A673 (cell line): ENCODE results near the gene TNPO2. TPM values are rescaled to one million over a fixed set of nuclear protein-coding genes. Genes with fewer than 3 reads are reported as not detected.

Experiments
- BruUV-seq: library from RNA; stranded (reverse); fragments of 400-500 nt; replicated peaks from 2 replicates; lab custom pipeline; 2021; lab: Mats Ljungman, UMichigan
- CTCF ChIA-PET: fragments of 300-600 bp; sonication (Branson Sonifier 250); formaldehyde crosslinking; loops from one replicate; lab custom pipeline; 2022; ENCODE audit warnings: antibody characterized with exemption; lab: Charles Lee
- POLR2A ChIA-PET: fragments of 300-600 bp; sonication (Branson Sonifier 250); formaldehyde crosslinking; loops from one replicate; lab custom pipeline; 2022; ENCODE audit warnings: antibody characterized with exemption; ENCODE audit not compliant: low non-redundant PET; lab: Charles Lee
- DNase-seq: peaks from one replicate; pipeline ENCODE4 v3.0.0-alpha.2; 2015; ENCODE audit warnings: low spot score
- H3K27ac ChIP-seq: fragments of 200-600 bp; sonication (generic); 2 replicates; pipeline ENCODE4 v1.5.1; 2016; ENCODE audit warnings: mixed run types, low read depth, mild to moderate bottlenecking, mixed read lengths, antibody characterized with exemption, low read length; ENCODE audit not compliant: poor library complexity, severe bottlenecking
- H3K27me3 ChIP-seq: fragments of 200-600 bp; sonication (generic); replicated peaks from 2 replicates; pipeline ENCODE4 v1.6.1; 2017; ENCODE audit warnings: mixed run types, low read depth, mild to moderate bottlenecking, mixed read lengths, antibody characterized with exemption, low read length; ENCODE audit not compliant: insufficient read depth, poor library complexity
- H3K36me3 ChIP-seq: fragments of 200-600 bp; sonication (generic); 2 replicates; pipeline ENCODE4 v1.6.1; 2016; ENCODE audit warnings: mixed run types, mild to moderate bottlenecking, mixed read lengths, antibody characterized with exemption, low read length; ENCODE audit not compliant: insufficient read depth, poor library complexity, severe bottlenecking
- H3K4me1 ChIP-seq: fragments of 200-600 bp; sonication (generic); 2 replicates; pipeline ENCODE4 v1.6.1; 2017; ENCODE audit warnings: mixed run types, mild to moderate bottlenecking, mixed read lengths, antibody characterized with exemption, low read length; ENCODE audit not compliant: insufficient read depth, poor library complexity, severe bottlenecking
- H3K4me3 ChIP-seq: fragments of 200-600 bp; sonication (generic); 2 replicates; pipeline ENCODE4 v1.5.1; 2016; ENCODE audit warnings: low read depth, mixed run types, mild to moderate bottlenecking, mixed read lengths, low read length; ENCODE audit not compliant: poor library complexity, severe bottlenecking
- H3K9me3 ChIP-seq: fragments of 200-600 bp; sonication (generic); 2 replicates; pipeline ENCODE4 v1.6.1; 2016; ENCODE audit warnings: mixed run types, low read depth, mild to moderate bottlenecking, mixed read lengths, antibody characterized with exemption, low read length; ENCODE audit not compliant: poor library complexity, severe bottlenecking
- CTCF ChIP-seq: fragments of 300-800, 200-600 bp; sonication (generic); conservative IDR thresholded peaks from 2 replicates; pipeline ENCODE4 v1.5.1; 2017; ENCODE audit warnings: low read depth, mild to moderate bottlenecking, antibody characterized with exemption, low read length, moderate library complexity, mixed read lengths
- EZH2 ChIP-seq: fragments of 200-600 bp; sonication (generic); IDR thresholded peaks from 2 replicates; pipeline ENCODE4 v1.6.1; 2017; ENCODE audit warnings: borderline replicate concordance, low read depth, mild to moderate bottlenecking, mixed read lengths, antibody characterized with exemption, low read length; ENCODE audit not compliant: poor library complexity, severe bottlenecking
- intact Hi-C: fragments of 100-400 bp; cut with micrococcal nuclease; formaldehyde crosslinking; loops from one replicate; pipeline ENCODE4 v1.10.0; 2022; ENCODE audit not compliant: unreplicated experiment
- total RNA-seq: library from RNA; stranded (reverse); gene quantifications from 2 replicates; pipeline ENCODE4 v1.2.3, GENCODE V29; 2021

The TNPO2 gene
- total RNA-seq, 1 experiment from 2014 or later: 150 TPM

DNA sequence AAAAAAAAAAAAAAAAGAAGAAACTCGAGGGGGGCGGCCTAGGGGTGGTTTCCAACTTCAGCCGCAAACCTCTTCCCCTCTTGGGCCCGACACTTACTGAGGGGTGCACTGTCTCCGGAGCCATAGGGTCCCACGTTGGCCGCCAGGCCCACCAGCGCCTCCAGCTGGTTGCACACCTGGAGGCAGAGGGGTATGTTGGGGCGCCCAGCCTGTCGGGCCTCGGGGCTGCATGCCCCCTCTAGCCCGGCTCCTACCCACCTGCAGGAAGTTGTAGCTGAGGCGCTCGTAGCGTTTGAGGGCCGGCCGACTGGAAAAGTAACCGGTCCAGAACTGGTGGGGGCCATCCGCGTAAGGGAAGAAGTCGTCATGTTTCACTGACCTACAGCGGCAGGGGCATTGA lies 65.8 kb downstream of the TNPO2 start:
- ChIA-PET POLR2A (no interaction called here), CTCF (no interaction called here)
- Histone ChIP-seq H3K36me3 (peaks cover 11% of the 10 kb centered on the region), H3K9me3 (no peaks in the 10 kb centered on the region), H3K4me1 (no peaks in the 10 kb centered on the region), H3K27me3 (no peaks in the 10 kb centered on the region), H3K27ac (no peak overlapping the region), H3K4me3 (no peak overlapping the region)
- no TSS peak for BruUV-seq
- DNase-seq: no peak
- TF ChIP-seq EZH2: no peak
- TF ChIP-seq CTCF: no peak
- intact Hi-C loops: no loop called here

- DNase-seq: no peak
- TF ChIP-seq EZH2: no peak
- TF ChIP-seq CTCF: no peak
- no peaks in the 10 kb centered on the region for H3K9me3 ChIP-seq
- H3K4me1 ChIP-seq: no peaks in the 10 kb centered on the region
- no peaks in the 10 kb centered on the region for H3K27me3 ChIP-seq
- intact Hi-C loops: no loop called here
- no TSS peak for BruUV-seq
- peaks cover 11% of the 10 kb centered on the region for H3K36me3 ChIP-seq
- H3K27ac ChIP-seq: no peak overlapping the region
- POLR2A ChIA-PET: no interaction called here
- H3K4me3 ChIP-seq: no peak overlapping the region
- CTCF ChIA-PET: no interaction called here
These were observed 66.7 kb downstream of the TNPO2 start for GRCh38 chr19:12656899-12657571.

DNA sequence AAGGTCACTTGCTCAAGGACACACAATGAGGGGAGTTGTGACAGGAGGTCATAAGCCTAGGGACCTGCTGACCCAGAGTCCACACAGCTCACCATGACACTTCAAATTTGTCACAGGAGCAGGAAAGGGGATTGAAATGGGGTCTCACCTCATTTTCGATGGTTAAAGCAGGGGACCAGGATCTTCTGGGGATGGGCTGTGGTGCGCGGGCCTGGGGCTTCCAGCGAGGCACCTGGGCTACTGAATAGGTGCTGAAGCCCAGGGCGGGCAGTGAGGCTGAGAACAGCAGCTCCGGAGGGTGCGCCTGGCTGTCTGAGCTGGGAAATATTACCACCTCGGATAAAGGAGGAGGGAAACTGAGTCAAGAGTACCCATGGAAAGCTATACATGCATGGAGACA lies 68.2 kb downstream of the TNPO2 start:
- ChIA-PET POLR2A (no interaction called here), CTCF (interaction anchor here (0.6 kb wide), 1 partner anchor 19 kb away, joined by 3 read pairs; no protein-coding TSS in a partner anchor)
- no peak for DNase-seq
- intact Hi-C loops: no loop called here
- Histone ChIP-seq H3K27me3 (no peaks in the 10 kb centered on the region), H3K4me1 (no peaks in the 10 kb centered on the region), H3K9me3 (no peaks in the 10 kb centered on the region), H3K27ac (no peak overlapping the region), H3K4me3 (no peak overlapping the region), H3K36me3 (peaks cover 7% of the 10 kb centered on the region)
- no TSS peak for BruUV-seq
- TF ChIP-seq CTCF (no peak), EZH2 (no peak)
